HG03460 (cell line): Measurements from ENCODE around the gene CIART.
"Not testable (repeated sequence)": the region's sequence is repeated elsewhere in the genome, so short reads cannot be mapped to it uniquely, and the experiment has no call there.

Source experiments
- ATAC-seq: cut with Tn5 transposase; IDR thresholded peaks from one replicate; pipeline ENCODE4 v1.9.1; 2021; ENCODE audit not compliant: unreplicated experiment

CIART gene

DNA sequence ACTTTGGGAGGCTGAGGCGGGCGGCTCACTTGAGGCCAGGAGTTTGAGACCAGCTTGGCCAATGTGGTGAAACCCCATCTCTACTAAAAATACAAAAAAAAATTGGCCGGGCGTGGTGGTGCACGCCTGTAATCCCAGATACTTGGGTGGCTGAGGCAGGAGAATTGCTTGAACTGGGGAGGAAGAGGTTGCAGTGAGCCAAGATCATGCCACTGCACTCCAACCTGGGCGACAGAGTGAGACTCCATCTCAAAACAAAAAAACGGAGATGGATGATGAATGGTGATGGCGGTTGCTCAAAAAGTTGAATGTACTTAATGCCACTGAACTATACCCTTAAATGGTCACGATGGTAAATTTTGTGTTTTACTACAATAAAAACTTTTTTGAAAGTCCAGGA is 26.2 kb downstream of the CIART start:
- not testable (repeated sequence) for ATAC-seq

DNA sequence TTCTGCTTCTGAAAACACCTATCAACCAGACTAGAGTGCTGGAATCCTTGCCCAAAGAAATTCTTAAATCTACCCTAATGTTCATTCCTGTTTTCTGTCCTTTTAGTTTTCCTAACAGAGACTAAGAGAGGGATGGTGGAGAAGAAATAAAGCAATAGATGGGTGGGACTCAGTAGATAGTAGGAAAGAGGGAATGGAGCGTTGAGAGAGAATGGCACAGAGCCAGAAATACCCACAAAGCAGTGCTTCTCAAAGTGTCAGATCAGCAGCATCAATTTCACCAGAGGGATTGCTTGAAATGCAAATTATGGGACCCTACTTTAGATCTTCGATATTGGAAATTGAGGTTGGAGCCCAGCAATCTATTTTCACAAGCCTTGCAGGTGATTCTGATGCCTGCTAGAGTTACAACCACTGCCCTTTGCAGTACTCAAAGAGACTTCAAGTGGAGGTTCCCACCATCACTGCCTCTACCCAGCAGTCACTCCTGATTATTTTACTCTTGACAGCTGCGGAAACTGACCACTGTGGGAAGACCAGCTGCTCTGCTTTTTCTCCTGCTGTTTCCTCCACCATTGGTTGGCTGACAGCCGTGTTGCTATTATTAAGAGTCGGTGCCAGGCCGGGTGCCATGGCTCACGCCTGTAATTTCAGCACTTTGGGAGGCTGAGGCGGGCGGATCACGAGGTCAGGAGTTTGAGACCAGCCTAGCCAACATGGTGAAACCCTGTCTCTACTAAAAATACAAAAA is 27.6 kb downstream of the CIART start:
- ATAC-seq, result no peak

GRCh38 chr1:150311762-150312161 is 29.4 kb downstream of the CIART start:
- ATAC-seq, result no peak

- ATAC-seq, result not testable (repeated sequence)
These were observed 32.3 kb downstream of the CIART start for GRCh38 chr1:150314691-150315090.

GRCh38 chr1:150320667-150320978 is 38.3 kb downstream of the CIART start:
- no peak for ATAC-seq

DNA sequence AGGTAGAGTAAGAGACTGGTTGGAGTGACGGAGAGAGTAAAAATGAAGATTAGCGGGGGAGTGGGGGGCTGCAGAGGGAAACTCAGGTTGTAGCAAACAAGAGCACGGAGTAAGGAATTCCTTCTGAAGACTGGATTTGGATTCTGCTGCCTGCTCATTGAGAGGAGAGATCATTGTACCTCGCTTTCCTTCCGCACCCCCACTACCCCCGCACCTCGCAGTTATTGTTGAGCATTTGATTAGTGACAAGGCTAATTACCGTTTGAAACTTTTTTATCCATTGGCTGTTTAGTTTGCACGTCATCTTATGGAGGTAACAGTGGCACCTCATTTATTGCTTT is 39.4 kb downstream of the CIART start:
- ATAC-seq, result no peak

GRCh38 chr1:150322310-150322709 is 40.0 kb downstream of the CIART start:
- no peak for ATAC-seq

- ATAC-seq, result no peak
These were observed 50.4 kb downstream of the CIART start for GRCh38 chr1:150332651-150333290.
